ENCODE results near the gene FBXO10. TPM values are rescaled to one million over a fixed set of nuclear protein-coding genes. Genes with fewer than 3 reads are reported as not detected.

The FBXO10 gene
- total and polyA plus RNA-seq, 2 of the 4 experiments (the other 2 are of a cell fraction): 6.6 to 6.7 TPM

GRCh38 chr9:37496020-37496419 lies 80.2 kb downstream of the FBXO10 start:
- intact Hi-C loops (cut with micrococcal nuclease): no loop called here

More at GRCh38 chr9:37496020-37496419, 80.2 kb downstream of the FBXO10 start:
- Histone ChIP-seq H4K5ac (ENCODE audit: low read depth, low read length) (no peak overlapping the region), H3K36me3 (ENCODE audit: control insufficient read depth, insufficient read depth, low read length) (peaks cover 62% of the 10 kb centered on the region), H2AK9ac (replicated peaks; ENCODE audit: low read depth, low read length, poor library complexity) (no peak overlapping the region), H4K8ac (ENCODE audit: low read depth in 2 of 2, low read length in 2 of 2) (no peak overlapping the region), H2AFZ (replicated peaks; ENCODE audit: low read length, poor library complexity) (no peak overlapping the region), H3K79me1 (ENCODE audit: low read depth in 1 of 2, low read length in 2 of 2) (peaks cover 21% of the 10 kb centered on the region in 2 experiments), H2BK20ac (ENCODE audit: low read depth, low read length) (no peak overlapping the region), H3K9me3 (ENCODE audit: control insufficient read depth, insufficient read depth, low read length) (no peaks in the 10 kb centered on the region), H2BK15ac (ENCODE audit: low read depth, low read length) (no peak overlapping the region), H3K9me1 (ENCODE audit: insufficient read depth, low read length) (peaks cover 4% of the 10 kb centered on the region), H3K27ac (ENCODE audit: insufficient read depth, low read length) (no peak overlapping the region), H4K91ac (ENCODE audit: insufficient read depth, low read depth, low read length) (no peak overlapping the region), H2BK120ac (ENCODE audit: low read depth, low read length) (no peak overlapping the region), H2AK5ac (ENCODE audit: low read depth, low read length) (no peak overlapping the region), H3K4me2 (ENCODE audit: low read depth, low read length) (no peak overlapping the region), H3K4me1 (ENCODE audit: control insufficient read depth, insufficient read depth, low read length) (no peaks in the 10 kb centered on the region), H4K20me1 (ENCODE audit: insufficient read depth, low read length) (no peaks in the 10 kb centered on the region; the same call in 1 of the 2 replicates), H3K18ac (ENCODE audit: low read depth, low read length) (no peak overlapping the region), H3K9ac (ENCODE audit: low read depth, low read length) (no peak overlapping the region), H3K23ac (ENCODE audit: low read depth, low read length) (no peak overlapping the region), H2BK5ac (ENCODE audit: low read depth, low read length, poor library complexity, severe bottlenecking) (no peak overlapping the region), H3K4ac (ENCODE audit: low read depth, low read length) (no peak overlapping the region), H3K27me3 (ENCODE audit: control insufficient read depth, insufficient read depth, low read length) (no peaks in the 10 kb centered on the region), H3K4me3 (ENCODE audit: insufficient read depth, low read depth, low read length) (no peak overlapping the region), H3K56ac (ENCODE audit: extremely low read depth, insufficient read depth, low read length) (no peak overlapping the region), H3K14ac (replicated peaks; ENCODE audit: low read depth, low read length) (no peak overlapping the region)
- in situ Hi-C loops (cut with MboI; ENCODE audit: low sequenced_read_pairs): loop anchor here (25.0 kb wide), 2 partner anchors 566 to 866 kb away; partner anchors contain the start of gene SHB
- no TSS peak for BruUV-seq (replicated peaks)
- dilution Hi-C loops (cut with HindIII; ENCODE audit: low sequenced_read_pairs, unreplicated experiment): no loop called here
- no peak for ATAC-seq (ENCODE audit: low read depth)
- WGBS, 2 experiments (ENCODE audit: extremely low coverage in 2 of 2, insufficient read length in 1 of 2): 100% methylated on average over 1 of the region's 4 CpGs; no CpG with 5 or more reads in 1 of the 2 experiments
- DNase-seq: no peak
- ChIA-PET POLR2A (ENCODE audit: unreplicated experiment) (interaction anchor here (0.7 kb wide), 1 partner anchor 16 kb away, joined by 10 read pairs; no protein-coding TSS in a partner anchor), CTCF (interaction anchor here (0.6 kb wide), 1 partner anchor 67 kb away, joined by 3 read pairs; no protein-coding TSS in a partner anchor)
- TF ChIP-seq RCOR1 (IDR thresholded peaks at IDR 0.05; ENCODE audit: insufficient replicate concordance, low read length): no peak
- TF ChIP-seq POLR2A (IDR thresholded peaks at IDR 0.05; ENCODE audit: low read depth, low read length): no peak
- TF ChIP-seq CHD1 (IDR thresholded peaks at IDR 0.05; ENCODE audit: low read depth, low read length): no peak
- no peak for TF ChIP-seq USF2 (IDR thresholded peaks at IDR 0.05; ENCODE audit: low read depth, low read length)
- TF ChIP-seq CTCF (conservative IDR thresholded peaks at IDR 0.05; ENCODE audit: low read depth, low read length): no peak
- no peak for TF ChIP-seq SMC3 (IDR thresholded peaks at IDR 0.05; ENCODE audit: low read depth, low read length)
- TF ChIP-seq RAD21 (IDR thresholded peaks at IDR 0.05; ENCODE audit: low read length): no peak
- TF ChIP-seq FOS (IDR thresholded peaks at IDR 0.05; ENCODE audit: low read depth, low read length): no peak
- no peak for TF ChIP-seq MXI1 (IDR thresholded peaks at IDR 0.05; ENCODE audit: borderline replicate concordance, low read depth, low read length)
- TF ChIP-seq RFX5 (IDR thresholded peaks at IDR 0.05; ENCODE audit: low read depth, low read length): no peak
- TF ChIP-seq ELK1 (IDR thresholded peaks at IDR 0.05; ENCODE audit: borderline replicate concordance, low read depth, low read length): no peak
- TF ChIP-seq BHLHE40 (IDR thresholded peaks at IDR 0.05; ENCODE audit: low read depth, low read length): no peak

All from IMR-90 (cell line).